Fibroblast of the aortic adventitia (primary cell): ENCODE measurements around the gene GPX1. TPM values are rescaled to one million over a fixed set of nuclear protein-coding genes. Genes with fewer than 3 reads are reported as not detected.
A peak's percentile ranks its signal among the peaks of the same experiment; 100 is the strongest.
"Not testable (repeated sequence)": the region's sequence is repeated elsewhere in the genome, so short reads cannot be mapped to it uniquely, and the experiment has no call there.

ENCODE experiments used
- DNase-seq: peaks from one replicate; pipeline ENCODE4 v3.0.0-alpha.2; 2010; ENCODE audit warnings: low read depth
- H3K4me3 ChIP-seq: 2 replicates; pipeline ENCODE4 v1.5.1; 2011; ENCODE audit warnings: low read depth, mild to moderate bottlenecking, control low read depth, low read length, moderate library complexity
- CTCF ChIP-seq: IDR thresholded peaks from 2 replicates; pipeline ENCODE4 v1.5.1; 2011; ENCODE audit warnings: mild to moderate bottlenecking, low read length, control low read depth, inconsistent platforms; ENCODE audit not compliant: insufficient read depth
- total RNA-seq: library from RNA; depleted of rRNA; stranded (reverse); fragments of >200 nt; gene quantifications from 2 replicates; pipeline ENCODE4 v1.2.3, GENCODE V29; 2012; ENCODE audit warnings: low replicate concordance

GPX1 gene
- 167 and 295 TPM in 2 replicates for total RNA-seq

DNA sequence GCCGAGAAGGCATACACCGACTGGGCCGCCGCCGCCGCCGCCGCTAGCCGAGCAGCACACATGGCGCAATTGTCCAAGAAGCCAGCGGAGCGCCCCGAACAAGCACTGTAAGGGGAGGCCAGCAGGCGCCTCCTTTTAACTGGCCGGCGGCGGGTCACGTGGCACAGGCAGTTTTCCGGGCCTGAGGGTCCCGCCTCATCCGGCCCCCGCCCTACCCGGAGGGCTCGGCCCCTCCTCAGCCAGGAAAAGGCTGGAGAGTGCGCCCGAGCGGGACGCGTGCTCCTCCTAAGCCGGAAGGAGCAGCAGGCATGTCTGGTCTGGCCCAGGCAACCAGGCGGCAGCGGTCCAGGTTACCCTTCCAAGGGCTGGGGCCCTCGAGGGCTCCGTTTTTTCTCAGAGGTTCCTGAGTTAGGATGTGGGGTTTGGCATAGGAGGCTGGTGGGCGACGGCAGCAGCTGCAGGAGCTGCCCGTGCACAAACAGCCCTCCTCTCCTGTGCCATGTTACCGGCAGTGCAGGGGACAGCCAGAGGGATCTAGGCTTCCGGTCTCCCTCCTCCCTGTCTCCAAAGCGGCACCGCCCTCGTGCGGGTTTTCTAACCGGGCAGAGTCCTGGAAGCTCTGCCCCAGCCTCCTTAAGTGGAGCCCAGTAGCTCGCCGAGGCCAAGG lies at the start of gene GPX1:
Gene GPX1 (minus strand): TSS at position 137 of the 667 bp plus-strand sequence. CDS start 75 bp downstream, at position 62.
- peak within 1 kb of the TSS; percentile 79 for H3K4me3 ChIP-seq
- no peak for TF ChIP-seq CTCF
- peak; percentile 95 for DNase-seq

DNA sequence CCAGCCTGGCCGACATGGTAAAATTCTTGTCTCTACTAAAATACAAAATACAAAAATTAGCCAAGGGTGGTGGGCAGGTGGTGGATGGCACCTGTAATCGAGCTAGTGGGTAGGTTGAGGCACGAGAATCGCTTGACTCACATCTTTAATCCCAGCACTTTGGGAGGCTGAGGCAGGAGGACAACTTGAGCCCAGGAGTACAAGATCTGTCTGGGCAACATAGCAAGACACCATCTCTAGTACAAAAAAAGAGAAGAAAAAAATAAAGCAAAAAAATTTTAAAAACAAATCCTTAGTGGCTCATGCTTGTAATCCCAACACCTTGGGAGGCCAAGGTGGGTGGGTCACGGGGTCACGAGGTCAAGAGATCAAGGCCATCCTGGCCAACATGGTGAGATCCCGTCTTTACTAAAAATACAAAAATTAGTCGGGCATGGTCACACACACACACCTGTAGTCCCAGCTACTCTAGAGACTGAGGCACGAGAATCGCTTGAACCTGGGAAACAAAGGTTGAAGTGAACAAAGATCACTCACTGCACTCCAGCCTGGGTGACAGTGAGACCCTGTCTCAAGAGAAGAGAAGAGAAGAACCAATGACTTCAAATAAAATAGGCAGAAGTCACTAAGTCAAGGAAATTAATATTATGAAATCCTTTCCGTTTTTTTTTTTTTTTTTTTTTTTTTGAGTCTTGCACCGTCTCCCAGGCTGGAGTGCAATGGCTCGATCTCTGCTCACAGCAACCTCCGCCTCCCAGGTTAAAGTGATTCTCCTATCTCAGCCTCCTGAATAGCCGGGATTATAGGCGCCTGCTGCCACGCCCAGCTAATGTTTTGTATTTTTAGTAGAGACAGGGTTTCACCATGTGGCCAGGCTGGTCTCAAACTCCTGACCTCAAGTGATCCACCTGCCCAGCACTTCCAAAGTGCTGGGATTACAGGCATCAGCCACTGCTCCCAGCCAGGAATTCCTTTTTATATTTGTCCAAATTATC lies 48.7 kb upstream of the GPX1 start:
- no peak for TF ChIP-seq CTCF
- no peak overlapping the region for H3K4me3 ChIP-seq

DNA sequence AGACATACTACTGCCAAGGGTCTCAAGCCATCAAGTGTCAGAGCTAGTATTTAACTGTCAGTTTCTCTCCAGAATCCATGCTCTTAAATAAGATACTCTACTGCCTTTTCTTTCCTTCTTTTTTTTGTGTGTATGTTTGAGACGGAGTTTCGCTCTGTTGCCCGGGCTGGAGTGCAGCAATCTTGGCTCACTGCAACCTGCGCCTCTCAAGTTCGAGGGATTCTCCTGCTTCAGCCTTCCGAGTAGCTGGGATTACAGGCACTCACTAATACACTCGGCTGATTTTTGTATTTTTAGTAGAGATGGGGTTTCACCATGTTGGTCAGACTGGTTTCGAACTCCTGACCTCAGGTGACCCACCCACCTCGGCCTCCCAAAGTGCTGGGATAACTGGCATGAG lies 47.4 kb upstream of the GPX1 start:
- H3K4me3 ChIP-seq = not testable (repeated sequence)
- peak; percentile 19 for DNase-seq

More for the DNA sequence above, 48.7 kb upstream of the GPX1 start:
- no peak for DNase-seq

DNA sequence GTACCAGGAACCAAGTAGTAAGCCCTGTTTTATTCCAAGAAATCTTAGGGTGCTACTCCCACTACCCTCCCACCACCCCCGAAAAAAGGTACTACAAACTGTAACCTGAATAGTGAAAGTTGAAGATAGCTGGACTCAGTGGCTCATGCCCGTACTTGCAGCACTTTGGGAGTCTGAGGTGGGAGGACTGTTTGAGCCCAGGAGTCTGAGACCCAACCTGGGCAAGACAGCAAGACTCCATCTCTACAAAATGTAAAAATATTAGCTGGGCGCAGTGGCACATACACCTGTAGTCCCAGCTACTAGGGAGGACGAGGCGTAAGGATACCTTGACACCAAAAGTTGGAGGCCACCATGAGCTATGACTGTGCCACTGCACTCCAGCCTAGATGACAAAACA lies 45.7 kb upstream of the GPX1 start:
- no peak for TF ChIP-seq CTCF
- H3K4me3 ChIP-seq = no peak overlapping the region
- no peak for DNase-seq

DNA sequence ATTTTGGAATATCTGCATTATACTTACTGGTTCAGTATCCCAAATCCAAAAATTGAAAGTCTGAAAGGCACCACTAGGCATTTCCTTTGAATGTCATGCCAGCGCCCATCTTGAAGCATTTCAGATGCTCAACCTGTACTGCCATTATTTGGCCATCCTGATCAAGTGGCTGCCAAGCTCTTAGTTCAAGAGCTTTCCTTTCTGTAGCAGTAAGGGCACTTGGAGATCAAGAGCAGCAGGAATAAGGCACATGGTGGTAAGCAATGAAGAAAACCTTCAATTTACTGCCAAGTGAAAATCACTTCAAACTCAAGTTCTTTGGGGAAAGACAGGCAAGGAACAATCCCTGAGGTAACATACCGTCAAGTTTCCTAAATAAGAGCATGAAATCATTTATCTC lies 43.6 kb upstream of the GPX1 start:
- no peak for DNase-seq
- no peak for TF ChIP-seq CTCF
- H3K4me3 ChIP-seq = no peak overlapping the region

GRCh38 chr3:49399461-49399860 lies 41.3 kb upstream of the GPX1 start:
- TF ChIP-seq CTCF = no peak
- no peak overlapping the region for H3K4me3 ChIP-seq
- no peak for DNase-seq

DNA sequence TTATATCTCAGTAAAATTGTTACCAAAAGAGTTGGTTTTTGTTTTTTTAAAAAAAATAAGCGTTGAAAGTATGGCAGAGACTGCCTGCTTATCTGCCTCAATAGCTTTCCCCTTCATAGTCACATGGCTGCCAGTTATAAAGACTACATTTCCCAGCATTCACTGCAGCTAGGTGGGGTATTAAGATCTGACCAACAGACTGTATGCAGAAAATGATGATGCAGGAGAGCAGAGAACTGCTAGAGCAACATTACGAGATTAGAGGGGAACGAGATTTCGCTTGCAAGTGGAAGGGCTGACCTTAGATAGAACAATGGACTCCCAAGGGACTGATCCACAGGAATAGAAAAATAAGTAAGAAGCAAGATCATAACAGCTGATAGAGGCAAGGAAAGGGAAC lies 39.3 kb upstream of the GPX1 start:
- peak; percentile 73 for DNase-seq
- TF ChIP-seq CTCF = no peak
- no peak overlapping the region for H3K4me3 ChIP-seq

DNA sequence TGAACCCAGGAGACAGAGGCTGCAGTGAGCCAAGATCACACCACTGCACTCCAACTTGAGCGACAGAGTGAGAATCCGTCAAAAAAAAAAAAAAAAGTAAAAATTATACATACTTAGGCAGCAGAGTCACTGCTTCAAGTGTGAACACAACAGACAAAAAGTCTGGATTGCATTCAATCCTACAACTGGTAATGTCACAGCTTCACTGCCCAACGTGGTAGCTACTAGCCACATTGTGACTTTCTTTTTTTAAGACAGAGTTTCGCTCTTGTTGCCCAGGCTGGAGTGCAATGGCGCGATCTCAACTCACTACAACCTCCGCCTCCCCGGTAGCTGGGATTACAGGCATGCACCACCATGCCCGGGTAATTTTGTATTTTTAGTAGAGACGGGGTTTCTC lies 33.2 kb upstream of the GPX1 start:
- DNase-seq = not testable (repeated sequence)

More for the DNA sequence above, 33.2 kb upstream of the GPX1 start:
- H3K4me3 ChIP-seq = not testable (repeated sequence)
